GM19351 (cell line): ENCODE data around the gene BCR.
"Not testable (repeated sequence)": the region's sequence is repeated elsewhere in the genome, so short reads cannot be mapped to it uniquely, and the experiment has no call there.

Experiments
- ATAC-seq: cut with Tn5 transposase; IDR thresholded peaks from one replicate; pipeline ENCODE4 v1.9.1; 2021; ENCODE audit warnings: mild to moderate bottlenecking, moderate library complexity; ENCODE audit not compliant: unreplicated experiment

BCR gene

GRCh38 chr22:23180301-23180892, at the start of gene BCR:
BCR (plus strand) TSS chr22:23180509; CDS start chr22:23180961, 452 bp downstream.
- ATAC-seq: no peak

DNA sequence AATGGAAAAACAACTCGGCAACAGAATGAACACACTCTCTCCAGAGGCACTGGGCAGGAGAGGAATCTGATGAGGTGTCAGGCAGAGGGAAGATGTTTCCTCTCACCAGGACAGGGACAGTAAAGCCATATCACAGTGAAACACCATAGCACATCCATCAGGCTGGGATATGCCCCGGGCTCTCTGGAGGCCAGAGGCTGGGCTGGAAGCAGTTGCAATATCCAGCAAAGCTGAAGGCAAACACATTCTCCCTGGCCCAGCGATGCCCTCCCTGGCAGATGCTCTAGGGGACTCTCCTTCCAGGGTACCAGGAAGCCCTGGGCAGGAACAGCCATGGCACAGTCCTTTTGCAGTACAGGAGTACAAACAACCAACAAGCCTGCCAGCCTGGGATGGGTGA, 49.6 kb upstream of the BCR start:
- ATAC-seq: no peak

- no peak for ATAC-seq
Measured at GRCh38 chr22:23131931-23132330, 48.4 kb upstream of the BCR start.

DNA sequence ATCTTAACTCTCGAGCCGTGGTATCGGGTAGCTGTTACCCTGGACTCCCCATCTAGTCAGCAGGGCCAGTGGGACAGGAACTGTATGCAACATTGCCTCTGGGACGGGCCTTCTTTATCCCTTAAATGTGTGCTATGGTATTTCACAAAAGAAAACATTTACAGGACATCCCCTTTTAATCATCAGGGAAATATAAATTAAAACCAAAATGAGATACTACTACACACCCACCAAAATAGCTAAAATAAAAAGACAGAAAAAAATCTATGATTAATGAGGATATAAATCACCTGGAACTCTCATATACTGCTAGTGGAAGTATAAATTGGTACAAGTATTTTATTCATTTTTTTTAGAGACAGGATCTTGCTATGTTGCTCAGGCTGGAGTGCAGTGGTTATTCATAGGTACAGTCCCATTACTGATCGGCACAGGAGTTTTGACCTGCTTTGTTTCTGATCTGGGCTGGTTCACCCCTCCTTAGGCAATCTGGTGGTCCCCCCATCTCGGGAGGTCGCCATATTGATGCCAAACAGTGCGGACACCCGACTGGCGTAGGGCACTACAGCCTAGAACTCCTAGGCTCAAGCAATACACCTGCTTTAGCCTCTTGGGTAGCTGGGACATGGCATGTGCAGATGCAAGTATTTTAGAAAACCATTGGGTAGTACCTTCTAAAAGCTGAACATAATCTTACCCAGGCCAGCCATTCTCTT, 47.8 kb upstream of the BCR start:
- no peak for ATAC-seq

- no peak for ATAC-seq
Measured at GRCh38 chr22:23133922-23134321, 46.4 kb upstream of the BCR start.

DNA sequence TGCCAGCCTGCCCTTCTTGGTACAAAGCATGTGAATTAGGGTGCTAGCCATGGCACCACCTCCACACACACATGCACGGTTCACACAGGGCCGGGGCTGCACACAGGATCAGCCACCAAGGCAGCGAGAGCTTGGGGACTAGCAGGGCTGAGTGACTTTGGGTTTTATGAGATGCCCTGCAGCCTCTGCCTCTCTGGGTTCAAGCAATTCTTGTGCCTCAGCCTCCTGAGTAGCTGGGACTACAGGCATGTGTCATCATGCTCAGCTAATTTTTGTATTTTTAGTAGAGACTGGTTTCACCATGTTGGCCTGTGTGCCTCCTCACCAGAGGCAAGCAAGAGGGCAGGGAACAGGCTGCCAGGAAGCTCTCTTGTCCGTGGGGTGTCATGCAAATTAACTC, 43.3 kb upstream of the BCR start:
- not testable (repeated sequence) for ATAC-seq

DNA sequence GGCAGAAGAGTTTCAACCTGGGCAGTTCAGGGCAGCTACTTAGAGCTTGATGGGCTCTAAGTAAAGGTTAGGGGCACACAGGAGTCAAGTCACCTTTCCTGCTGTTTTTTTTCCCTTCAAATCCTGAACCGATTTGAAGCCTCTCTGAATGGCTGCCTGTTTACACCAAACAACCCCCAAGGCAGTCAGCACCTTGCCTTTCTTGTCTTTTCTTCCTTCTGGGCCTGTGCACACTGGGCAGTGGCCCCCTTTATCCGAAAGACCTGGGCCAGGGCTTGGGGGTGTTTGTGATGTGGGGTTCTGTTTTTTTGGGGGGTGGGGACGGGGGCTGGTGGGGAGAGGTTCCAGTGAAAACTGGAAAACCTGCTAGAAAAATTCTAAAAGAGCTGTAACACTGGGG, 42.8 kb upstream of the BCR start:
- no peak for ATAC-seq

DNA sequence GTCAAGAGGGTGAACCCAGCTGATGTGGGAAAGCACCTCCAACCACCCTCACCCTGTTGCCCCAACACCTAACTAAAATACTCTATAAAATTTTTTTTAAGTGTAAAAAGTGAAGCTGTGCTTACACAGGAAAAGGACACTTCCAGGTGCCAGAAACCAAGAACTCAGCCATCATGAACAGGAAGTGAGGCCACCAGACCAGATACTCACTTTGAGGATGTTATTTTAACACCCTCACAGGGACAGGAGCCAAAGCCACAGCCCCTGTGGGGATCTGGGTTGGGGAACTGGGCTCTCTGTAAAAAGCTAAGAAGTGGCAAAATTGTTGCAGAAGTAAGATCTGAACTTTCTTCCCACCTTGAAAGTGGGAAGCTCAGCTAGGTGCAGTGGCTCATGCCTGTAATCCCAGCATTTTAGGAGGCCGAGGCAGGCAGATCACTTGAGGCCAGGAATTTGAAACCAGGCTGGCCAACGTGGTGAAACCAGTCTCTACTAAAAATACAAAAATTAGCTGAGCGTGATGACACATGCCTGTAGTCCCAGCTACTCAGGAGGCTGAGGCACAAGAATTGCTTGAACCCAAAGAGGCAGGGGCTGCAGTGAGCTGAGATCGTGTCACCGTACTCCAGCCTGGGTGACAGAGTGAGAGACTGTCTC, 42.3 kb upstream of the BCR start:
- peak; percentile 36 for ATAC-seq

DNA sequence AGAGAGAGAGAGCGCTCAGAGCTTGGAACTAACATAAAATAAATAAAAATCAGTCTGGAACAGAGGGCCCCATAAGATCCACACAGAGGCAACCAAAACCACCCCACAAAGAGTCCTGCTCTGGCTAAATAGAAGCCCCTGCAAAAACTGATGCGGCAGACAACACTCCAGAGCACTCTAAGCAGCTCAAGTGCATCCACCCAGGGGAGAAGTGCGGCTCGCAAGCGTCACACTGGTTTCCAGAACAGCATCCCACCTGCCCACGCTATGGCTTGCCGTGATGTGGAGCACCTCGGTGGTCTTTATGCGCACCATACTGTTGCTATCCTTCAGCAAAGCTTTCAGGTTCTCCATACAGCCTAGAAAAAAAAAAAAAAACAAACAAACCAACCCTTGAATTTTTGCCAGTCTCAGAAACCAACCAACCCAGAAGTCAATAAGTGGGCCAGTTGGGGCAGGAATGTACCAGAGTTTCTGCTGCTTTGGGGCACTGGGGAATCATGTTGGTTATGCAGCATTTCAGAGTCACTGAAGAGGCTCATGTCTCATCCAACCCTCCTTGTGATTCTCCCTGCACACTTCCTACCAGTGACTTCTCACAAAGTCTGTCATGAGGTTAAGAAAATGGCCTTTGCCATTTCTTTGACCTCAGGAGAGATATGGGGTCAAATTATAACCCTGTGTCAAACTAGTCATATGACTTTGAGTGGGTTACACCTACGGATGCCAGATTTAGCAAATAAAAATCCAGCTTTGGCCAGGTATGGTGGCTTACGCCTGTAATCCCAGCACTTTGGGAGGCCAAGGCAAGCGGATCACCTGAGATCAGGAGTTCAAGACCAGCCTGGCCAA, 41.5 kb upstream of the BCR start:
- no peak for ATAC-seq

GRCh38 chr22:23140385-23140784, 39.9 kb upstream of the BCR start:
- ATAC-seq: no peak

DNA sequence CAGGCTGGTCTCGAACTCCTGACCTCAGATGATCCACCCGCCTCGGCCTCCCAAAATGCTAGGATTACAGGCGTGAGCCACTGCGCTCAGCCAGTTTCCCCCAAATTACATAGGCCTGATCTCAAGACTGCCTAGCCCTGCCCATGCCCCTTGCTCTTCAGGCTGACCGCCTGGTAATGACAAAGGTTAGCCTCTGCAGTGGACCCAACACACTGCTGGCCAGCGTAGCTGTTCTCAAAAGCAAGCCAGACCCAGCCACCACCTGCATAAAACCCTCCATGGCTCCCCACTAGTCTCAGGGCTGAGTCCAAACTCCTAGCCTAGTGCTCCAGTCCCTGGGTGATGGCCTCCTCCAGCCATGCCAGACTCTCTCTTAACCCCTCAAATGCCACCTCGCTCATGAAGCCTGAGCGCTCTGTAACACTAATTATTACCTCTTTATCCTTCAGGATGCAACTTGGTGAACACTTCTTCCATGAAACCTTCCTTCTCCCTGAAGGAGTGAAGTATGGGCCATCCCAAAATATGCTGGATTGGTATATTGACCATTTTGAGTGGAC, 37.7 kb upstream of the BCR start:
- ATAC-seq: no peak

DNA sequence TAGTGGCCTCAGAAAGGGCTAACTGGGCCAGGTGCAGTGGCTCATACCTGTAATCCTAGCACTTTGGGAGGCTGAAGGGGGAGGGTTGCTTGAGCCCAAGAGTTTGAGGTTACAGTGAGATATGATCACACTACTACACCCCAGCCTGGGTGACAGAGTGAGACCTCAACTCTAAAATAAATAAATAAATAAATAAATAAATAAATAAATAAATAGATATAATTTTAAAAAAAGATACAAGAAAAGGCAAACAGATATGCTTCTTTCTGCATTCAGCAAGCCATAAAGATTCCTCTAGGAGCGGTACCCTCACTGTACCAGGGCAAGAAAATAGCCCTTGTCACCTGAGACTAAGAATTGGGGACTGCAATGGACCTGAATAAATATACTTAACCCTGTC, 37.2 kb upstream of the BCR start:
- ATAC-seq: no peak

DNA sequence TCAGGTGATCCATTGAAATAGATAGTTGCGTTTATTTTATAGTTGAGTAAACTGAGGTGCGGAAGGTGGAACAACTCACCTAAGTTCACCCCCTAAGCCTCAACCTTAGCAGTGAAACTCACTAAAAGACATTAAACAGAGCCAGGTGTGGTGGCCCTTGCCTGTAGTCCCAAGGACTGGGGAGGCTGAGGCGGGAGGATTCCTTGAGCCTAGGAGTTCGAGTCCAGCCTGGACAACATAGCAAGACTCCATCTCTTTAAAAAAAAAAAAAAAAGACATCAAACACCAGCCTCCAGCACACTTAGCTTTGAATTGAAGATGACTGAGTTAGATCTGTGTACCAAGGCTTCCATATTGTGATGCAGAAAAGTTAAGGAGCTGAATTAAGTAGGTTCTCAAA, 35.9 kb upstream of the BCR start:
- no peak for ATAC-seq

DNA sequence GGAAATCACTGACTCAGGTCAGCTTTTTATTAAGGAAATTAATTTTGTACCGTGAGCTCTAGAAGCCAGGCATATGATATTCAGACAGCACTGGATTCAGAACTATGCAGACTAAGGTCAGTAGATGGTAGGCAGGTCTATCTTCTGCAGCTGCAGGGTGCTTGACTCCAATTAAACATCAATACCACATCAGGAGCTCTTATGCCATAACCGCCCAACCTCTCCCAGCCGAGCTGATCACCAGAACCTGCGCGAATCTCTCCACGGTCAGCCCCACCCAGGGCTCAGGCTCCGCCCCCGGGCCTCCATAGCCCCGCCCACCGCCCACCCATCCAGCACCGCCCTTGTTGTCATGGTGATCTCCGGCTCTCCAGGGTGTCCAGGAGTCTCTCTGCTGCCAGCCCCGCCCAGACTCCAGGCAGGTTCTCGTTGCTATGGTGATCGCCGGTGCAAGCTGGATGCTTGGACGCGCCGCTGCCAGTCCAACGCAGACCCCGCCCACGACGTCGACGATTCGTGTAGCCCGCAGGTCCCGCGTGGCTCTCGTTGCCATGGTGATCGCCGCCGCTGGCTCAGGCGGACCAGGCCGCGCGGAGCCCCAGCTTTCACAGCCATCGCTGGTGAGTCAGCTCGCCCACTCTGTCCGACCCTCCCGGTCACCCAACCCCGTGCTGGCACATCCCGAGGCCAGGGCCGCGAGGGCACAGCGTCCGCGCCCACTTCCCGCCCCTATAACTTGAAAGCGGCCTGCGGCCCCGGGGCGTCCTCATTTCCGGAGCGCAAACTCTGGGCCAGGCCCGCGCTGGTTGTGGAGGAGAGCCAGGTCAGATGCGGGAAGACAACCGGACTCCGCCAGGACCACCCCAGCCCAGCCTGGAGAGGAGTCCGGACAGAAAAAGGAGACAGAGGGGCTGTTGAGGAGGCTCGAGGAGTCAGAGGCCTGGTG, 35.1 kb upstream of the BCR start, which contains the start of gene RAB36:
RAB36 (plus strand) TSS at position 546 of the 946 bp plus-strand sequence. CDS start 1,140 bp downstream, outside the sequence.
- peak; percentile 61 for ATAC-seq

GRCh38 chr22:23145878-23146470, 34.3 kb upstream of the BCR start:
- no peak for ATAC-seq

- ATAC-seq: no peak
Measured at GRCh38 chr22:23146478-23147205, 33.7 kb upstream of the BCR start.

DNA sequence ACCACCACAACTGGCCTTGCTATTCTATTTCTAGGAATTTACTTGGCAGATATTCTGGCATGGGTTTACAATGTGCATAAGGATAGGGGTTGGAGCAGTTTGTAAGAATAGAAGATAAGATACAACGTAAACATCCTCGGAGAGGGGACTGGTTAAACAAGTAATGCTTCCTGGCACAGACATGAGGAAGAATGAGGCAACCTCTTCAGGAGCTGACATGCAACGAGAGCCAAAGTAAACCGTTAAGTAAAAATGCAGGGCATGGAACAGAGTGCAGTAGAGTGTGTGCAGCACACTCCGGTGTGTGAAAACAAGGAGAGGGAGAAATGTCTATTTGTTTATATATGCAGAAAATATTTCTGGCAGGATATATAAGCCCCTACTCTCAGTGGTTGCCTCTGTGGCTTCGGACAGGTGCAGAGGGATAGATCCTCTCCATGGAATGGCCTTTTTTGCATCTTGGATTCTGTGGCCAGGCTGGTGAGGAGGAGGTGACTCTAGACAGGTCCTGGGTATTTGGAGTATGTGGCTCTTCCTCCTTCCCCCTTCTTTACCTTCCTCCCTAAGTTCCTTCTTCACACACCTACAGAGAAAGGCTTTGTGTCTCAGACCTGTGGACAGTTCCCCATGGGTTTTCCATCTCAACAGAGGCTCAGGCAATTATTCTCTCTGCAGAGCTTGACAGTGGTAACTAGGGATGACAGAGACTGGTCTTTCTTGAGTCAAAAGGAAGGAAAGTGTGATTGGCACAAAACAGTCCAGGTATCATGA, 32.5 kb upstream of the BCR start:
- no peak for ATAC-seq

DNA sequence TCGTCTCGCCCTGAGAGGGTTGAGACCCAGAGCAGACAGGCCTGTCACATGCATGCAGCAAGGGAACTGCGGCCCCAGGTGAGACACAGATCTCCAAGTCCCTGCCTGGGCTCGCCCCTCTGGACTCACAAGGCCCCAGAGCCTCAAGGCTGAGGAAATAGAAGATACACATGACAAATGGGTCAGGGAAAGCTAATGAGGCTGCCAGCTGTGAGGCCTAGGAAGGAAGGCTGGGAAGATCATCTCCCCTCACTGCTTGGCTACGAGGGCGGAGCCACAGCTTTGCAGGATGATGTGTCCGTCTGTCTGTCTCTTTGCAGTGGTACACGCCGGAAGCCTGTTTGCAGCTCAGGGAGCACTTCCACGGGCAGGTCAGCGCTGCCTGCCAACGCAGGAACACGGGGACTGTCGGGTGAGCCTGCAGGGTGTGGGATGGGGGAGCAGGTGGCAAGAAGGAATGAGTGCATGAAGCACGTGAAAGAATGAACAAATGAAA, 30.5 kb upstream of the BCR start:
- ATAC-seq: no peak
